Measurements from ENCODE around the gene FGF16. TPM values are rescaled to one million over a fixed set of nuclear protein-coding genes. Genes with fewer than 3 reads are reported as not detected.

Gene FGF16
- total RNA-seq, 4 donors from 2014 or later, result 0.49 to 0.66 TPM; not detected in 2

DNA sequence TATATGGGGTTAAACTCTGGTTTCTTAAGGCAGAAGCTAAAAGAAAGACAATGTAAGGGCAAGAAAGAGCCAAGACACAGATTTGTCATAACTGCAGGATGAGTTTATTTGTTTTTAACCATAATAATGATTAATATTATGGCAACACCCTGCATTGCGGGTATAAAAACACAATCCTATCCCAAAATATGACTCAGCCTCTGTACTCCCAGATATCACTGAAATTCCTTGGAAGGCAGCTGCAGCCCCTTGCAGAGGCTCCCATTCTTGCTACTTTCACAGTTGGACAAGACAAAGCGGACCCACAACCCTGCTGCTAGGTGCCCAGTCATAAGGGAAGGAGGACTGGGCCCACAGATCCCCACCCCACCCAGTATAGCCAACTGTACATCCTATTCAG lies 20.4 kb upstream of the FGF16 start:
- TF ChIP-seq CTCF (IDR thresholded peaks at IDR 0.05; ENCODE audit: low read depth), result no peak

DNA sequence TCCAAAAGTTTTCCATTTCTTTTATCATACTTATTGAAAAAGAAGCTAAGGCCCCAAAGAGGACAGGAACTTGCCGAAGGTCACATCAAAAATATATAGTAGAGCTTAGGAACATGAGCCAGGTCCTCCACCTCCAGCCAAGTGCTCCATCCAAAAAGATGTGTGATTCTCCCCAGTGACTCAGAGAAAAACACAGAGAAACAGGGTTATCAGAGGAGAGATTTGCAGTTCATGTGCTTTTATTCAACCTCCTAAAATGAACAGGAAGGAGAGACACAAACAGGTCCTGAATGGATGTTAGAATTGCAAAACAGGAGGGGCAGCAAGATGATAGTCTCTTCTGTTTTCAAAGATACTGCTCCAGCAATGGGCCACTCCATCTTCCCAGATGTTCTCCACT lies 19.6 kb upstream of the FGF16 start:
- TF ChIP-seq CTCF (IDR thresholded peaks at IDR 0.05; ENCODE audit: low read depth), result no peak

DNA sequence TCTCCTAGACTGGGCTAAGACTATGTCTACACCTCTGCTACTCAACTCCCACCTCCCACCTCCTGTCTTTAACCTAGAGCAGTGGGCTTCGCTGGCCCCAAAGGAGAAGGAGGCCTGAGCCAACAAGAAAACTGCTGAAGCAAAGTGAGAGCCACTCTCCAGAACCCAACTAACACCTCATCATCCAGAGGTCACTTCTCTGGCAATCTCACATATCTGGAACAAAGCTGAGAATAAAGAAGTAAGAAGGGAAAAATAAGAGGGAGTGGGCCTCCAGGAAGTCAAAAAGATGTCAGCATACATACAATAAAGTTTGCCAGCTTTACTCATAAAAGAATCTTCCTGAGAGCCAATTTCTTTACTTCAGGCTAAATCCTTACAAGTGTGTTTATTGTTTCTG lies 18.6 kb upstream of the FGF16 start:
- no peak for TF ChIP-seq CTCF (IDR thresholded peaks at IDR 0.05; ENCODE audit: low read depth)

DNA sequence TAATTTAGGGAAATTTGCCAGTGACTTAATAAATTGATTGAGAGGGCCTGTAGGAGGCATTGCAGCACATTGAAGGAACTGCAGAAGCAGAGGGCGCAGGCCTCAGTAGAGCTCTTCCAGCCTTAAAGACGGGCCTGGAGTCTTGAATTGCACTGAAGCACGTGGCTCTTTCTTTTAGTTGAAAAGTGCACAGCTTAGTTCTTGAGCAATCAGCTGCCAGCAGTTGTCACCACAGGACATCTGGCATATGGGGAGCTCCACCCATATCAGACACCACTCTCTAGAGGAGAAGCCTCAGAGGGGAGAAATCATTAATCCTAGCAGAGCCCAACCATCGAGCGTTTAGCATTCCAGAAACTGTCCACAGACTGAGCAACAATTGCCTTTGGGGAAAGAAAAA lies 16.0 kb upstream of the FGF16 start:
- no peak for TF ChIP-seq CTCF (IDR thresholded peaks at IDR 0.05; ENCODE audit: low read depth)

DNA sequence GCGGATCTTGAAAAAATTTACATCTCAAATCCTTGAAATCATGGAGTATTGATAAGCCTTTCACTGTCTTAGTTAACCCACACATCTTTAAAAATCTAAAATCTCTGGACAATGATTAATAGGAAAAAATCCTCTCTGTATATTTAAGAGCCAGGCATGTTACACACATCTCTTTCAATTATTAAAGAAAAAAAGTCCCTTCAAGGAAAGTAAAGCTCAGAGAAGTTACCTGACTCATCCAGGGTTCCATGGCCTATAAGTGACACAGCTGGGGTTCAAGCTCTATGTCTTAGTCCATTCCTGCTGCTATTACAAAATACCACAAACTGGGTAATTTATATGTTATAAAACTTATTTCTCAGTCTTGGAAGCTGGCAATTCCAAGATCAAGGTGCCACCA lies 14.2 kb upstream of the FGF16 start:
- no peak for TF ChIP-seq CTCF (IDR thresholded peaks at IDR 0.05; ENCODE audit: low read depth)

DNA sequence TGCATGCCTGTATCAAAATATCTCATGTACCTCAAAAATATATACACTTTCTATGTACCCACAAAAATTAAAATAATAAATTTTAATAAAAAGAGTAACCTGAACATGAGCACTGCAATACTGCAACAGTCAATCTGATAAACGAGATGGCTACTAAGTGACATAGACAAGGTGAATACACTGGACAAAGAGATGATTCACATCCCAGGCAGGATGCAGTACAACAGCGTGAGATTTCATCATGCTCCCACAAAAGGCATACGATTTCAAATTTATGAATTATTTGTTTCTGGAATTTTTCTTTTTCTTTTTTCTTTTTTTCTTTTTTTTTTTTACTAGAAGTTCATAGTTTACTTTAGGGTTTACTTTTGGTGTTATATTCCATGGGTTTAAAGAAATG lies 12.2 kb upstream of the FGF16 start:
- no peak for TF ChIP-seq CTCF (IDR thresholded peaks at IDR 0.05; ENCODE audit: low read depth)

GRCh38 chrX:77436271-77436670 lies 10.9 kb upstream of the FGF16 start:
- TF ChIP-seq CTCF (IDR thresholded peaks at IDR 0.05; ENCODE audit: low read depth), result no peak

GRCh38 chrX:77436682-77437081 lies 10.5 kb upstream of the FGF16 start:
- no peak for TF ChIP-seq CTCF (IDR thresholded peaks at IDR 0.05; ENCODE audit: low read depth)
